Kidney (tissue), 14 donors: Measurements from ENCODE around the gene EDA. TPM values are rescaled to one million over a fixed set of nuclear protein-coding genes. Genes with fewer than 3 reads are reported as not detected.

Experiments used
- DNase-seq, 5 donors: peaks; one replicate each; pipeline ENCODE4 v3.0.0-alpha.2; 2013 to 2020
- FAIRE-seq: peaks from 2 replicates; lab custom pipeline; 2012; peaks lifted over from hg19 to GRCh38; lab: Jason Lieb, UNC
- H3K27ac ChIP-seq, 2 donors: one replicate each; pipeline ENCODE4 v1.7.0; 2013; ENCODE audit warnings: low read depth in 2 of 2, low read length in 2 of 2, inconsistent platforms in 1 of 2
- H3K27me3 ChIP-seq: one replicate; pipeline ENCODE4 v1.7.1; 2013; ENCODE audit warnings: low read length, inconsistent platforms; ENCODE audit not compliant: control insufficient read depth, insufficient read depth
- H3K36me3 ChIP-seq, 3 donors: one replicate each; pipeline versions ENCODE4 v1.7.0 to v1.7.1; 2013; ENCODE audit warnings: low read length in 3 of 3, control low read depth in 1 of 3, inconsistent platforms in 1 of 3; ENCODE audit not compliant: insufficient read depth in 3 of 3, control insufficient read depth in 2 of 3
- H3K4me1 ChIP-seq, 3 donors: one replicate each; pipeline versions ENCODE4 v1.7.0 to v1.7.1; 2013; ENCODE audit warnings: low read length in 3 of 3, inconsistent platforms in 1 of 3, low read depth in 1 of 3; ENCODE audit not compliant: control insufficient read depth in 2 of 3, insufficient read depth in 2 of 3
- H3K4me3 ChIP-seq, 3 donors: one replicate each; pipeline versions ENCODE4 v1.7.0 to v1.8.1; 2013; ENCODE audit warnings: low read length in 3 of 3, control low read depth in 1 of 3, inconsistent platforms in 1 of 3
- H3K9ac ChIP-seq, 3 donors: one replicate each; pipeline versions ENCODE4 v1.7.0 to v1.7.1; 2013; ENCODE audit warnings: low read length in 3 of 3, control low read depth in 1 of 3, inconsistent platforms in 1 of 3
- H3K9me3 ChIP-seq, 3 donors: one replicate each; pipeline versions ENCODE4 v1.7.0 to v1.7.1; 2013; ENCODE audit warnings: low read length in 3 of 3, control low read depth in 1 of 3, inconsistent platforms in 1 of 3; ENCODE audit not compliant: control insufficient read depth in 2 of 3, insufficient read depth in 1 of 3
- CTCF ChIP-seq: IDR thresholded peaks from 3 replicates; pipeline ENCODE4 v1.5.1; 2012; ENCODE audit warnings: mild to moderate bottlenecking, moderate library complexity, borderline replicate concordance; ENCODE audit not compliant: insufficient read depth; ENCODE audit errors: extremely low read depth
- intact Hi-C: fragments of 100-400 bp; cut with DNase I; formaldehyde crosslinking; loops from one replicate; pipeline ENCODE4 v1.11.1; 2022
- polyA plus RNA-seq: library from polyadenylated mRNA; stranded (reverse); fragments of 350-450 nt; fragmentation: Illumina TruSeq; extraction: RNeasy Lipid Tissue Mini Kit (QIAGEN cat#74804); gene quantifications from one replicate; pipeline ENCODE4 v1.2.3, GENCODE V29; 2014; ENCODE audit warnings: low read depth, low replicate concordance; ENCODE audit not compliant: insufficient read depth
- total RNA-seq: library from RNA; stranded (reverse); fragmentation: NEBNext Ultra II Directional; extraction: Animal tissue kit (Norgen Biotek cat#: 25700); gene quantifications from one replicate; pipeline ENCODE4 v1.2.1, GENCODE V29; 2021
- donor health status: control.
- donor health status: control.
- donor health status: control.
- donor health status: control.
- donor health status: control.
- donor health status: DM: yes; HTN: yes; CAD: no.
- donor health status: Normal renal cell carcinoma (clear cell type).

Gene EDA
- total and polyA plus RNA-seq, 2 donors from 2014 or later: 2.9 to 4.2 TPM

GRCh38 chrX:70039758-70040157 lies 423.8 kb downstream of the EDA start:
- FAIRE-seq (no peak), DNase-seq (no peak)
- no peak overlapping the region for H3K9ac ChIP-seq
- H3K27me3 ChIP-seq: no peaks in the 10 kb centered on the region
- intact Hi-C loops: no loop called here
- H3K9me3 ChIP-seq: no peaks in the 10 kb centered on the region
- no peak overlapping the region for H3K27ac ChIP-seq
- H3K36me3 ChIP-seq: no peaks in the 10 kb centered on the region
- H3K4me3 ChIP-seq: no peak overlapping the region
- TF ChIP-seq CTCF: no peak
- H3K4me1 ChIP-seq: no peaks in the 10 kb centered on the region

GRCh38 chrX:70041993-70042392 lies 426.1 kb downstream of the EDA start:
- intact Hi-C loops: no loop called here
- Histone ChIP-seq H3K27ac (no peak overlapping the region), H3K4me3 (no peak overlapping the region), H3K4me1 (no peaks in the 10 kb centered on the region), H3K27me3 (no peaks in the 10 kb centered on the region), H3K9me3 (no peaks in the 10 kb centered on the region), H3K36me3 (no peaks in the 10 kb centered on the region), H3K9ac (no peak overlapping the region)
- FAIRE-seq (no peak), DNase-seq (no peak)
- no peak for TF ChIP-seq CTCF

GRCh38 chrX:70042399-70043371 lies 426.8 kb downstream of the EDA start:
- intact Hi-C loops: no loop called here
- Histone ChIP-seq H3K27me3 (no peaks in the 10 kb centered on the region), H3K4me3 (no peak overlapping the region), H3K36me3 (no peaks in the 10 kb centered on the region), H3K4me1 (no peaks in the 10 kb centered on the region), H3K9ac (no peak overlapping the region), H3K27ac (no peak overlapping the region), H3K9me3 (no peaks in the 10 kb centered on the region)
- no peak for TF ChIP-seq CTCF
- FAIRE-seq (no peak), DNase-seq (no peak)
